Endothelial cell of coronary artery (primary cell): ENCODE measurements around the gene PROK2. TPM values are rescaled to one million over a fixed set of nuclear protein-coding genes. Genes with fewer than 3 reads are reported as not detected.

Experiments
- total RNA-seq: library from RNA; depleted of rRNA; stranded (reverse); fragments of >200 nt; gene quantifications from 2 replicates; pipeline ENCODE4 v1.2.3, GENCODE V29; 2014

Gene PROK2
- total RNA-seq: not detected in 2 replicates

GRCh38 chr3:71784914-71785531 lies at the start of gene PROK2:
PROK2 (minus strand) TSS chr3:71785148; CDS start chr3:71785052, 96 bp downstream.

GRCh38 chr3:71753701-71754609 lies 31.0 kb downstream of the PROK2 start, which contains the start of gene GPR27:
GPR27 (plus strand) TSS chr3:71753855; CDS start chr3:71754050, 195 bp downstream.

GRCh38 chr3:71725271-71725991 lies 59.5 kb downstream of the PROK2 start, which contains the start of gene EIF4E3:
EIF4E3 (minus strand) TSS chr3:71725402; CDS start chr3:71725367, 35 bp downstream.

Other genes with a start within 250 kb of the PROK2 start
- 42.9 and 44.4 TPM in 2 replicates for gene FOXP1, start 201.4 kb downstream of the PROK2 start, total RNA-seq
- gene EIF4E3, start 59.7 kb downstream of the PROK2 start, total RNA-seq: 1.0 and 1.3 TPM in 2 replicates
- gene GPR27, start 31.3 kb downstream of the PROK2 start, total RNA-seq: not detected in 2 replicates